Measurements from ENCODE around the gene IFNL3.

- TF ChIP-seq EZH2 (IDR thresholded peaks at IDR 0.05; ENCODE audit: borderline replicate concordance, low read depth, low read length, poor library complexity, severe bottlenecking) (no peak), CTCF (conservative IDR thresholded peaks at IDR 0.05; ENCODE audit: low read depth, low read length) (no peak)
These were observed 51.0 kb downstream of the IFNL3 start for GRCh38 chr19:39193803-39194202.
